Testis (tissue), 2 donors: ENCODE results near the gene VSIG10L.

Experiments used
- CTCF ChIP-seq, 3 experiments: fragments of 450-650 bp in 2 of 3; fragments of 200-600 bp in 1 of 3; sonication (generic) in 1 of 3; IDR thresholded peaks; one replicate each; pipeline ENCODE4 v1.5.1; 2016 to 2019; ENCODE audit warnings: antibody characterized with exemption in 3 of 3, mild to moderate bottlenecking in 2 of 3, moderate library complexity in 1 of 3
- POLR2A ChIP-seq: fragments of 450-650 bp; IDR thresholded peaks from one replicate; pipeline ENCODE4 v1.6.1; 2017; ENCODE audit warnings: antibody characterized with exemption, mild to moderate bottlenecking, moderate library complexity

GRCh38 chr19:51365965-51366388 is 24.0 kb upstream of the VSIG10L start, which contains the start of gene ETFB:
- TF ChIP-seq CTCF (IDR thresholded peaks at IDR 0.05) (no peak), POLR2A (no peak)
